ENCODE results near the gene SLC8A2.

SLC8A2 gene

DNA sequence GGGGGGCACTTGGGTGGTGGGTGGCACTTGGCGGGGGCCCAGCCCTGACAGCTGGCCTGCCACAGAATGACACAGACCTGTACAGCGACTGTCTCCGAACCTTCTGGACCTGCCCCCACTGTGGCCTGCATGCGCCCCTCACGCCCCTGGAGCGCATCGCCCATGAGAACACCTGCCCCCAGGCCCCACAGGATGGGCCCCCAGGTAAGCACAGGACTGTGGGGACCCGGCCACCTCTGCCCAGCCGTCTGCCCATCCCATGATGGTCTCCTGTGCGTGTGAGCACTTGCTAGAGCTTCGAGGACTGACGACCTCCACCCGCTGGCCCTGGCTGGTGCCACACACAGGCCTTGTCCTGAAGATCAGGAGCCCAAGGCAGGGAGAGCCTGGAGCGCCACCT lies 90.6 kb downstream of the SLC8A2 start:
- no peak for DNase-seq (ENCODE audit: low spot score)

DNA sequence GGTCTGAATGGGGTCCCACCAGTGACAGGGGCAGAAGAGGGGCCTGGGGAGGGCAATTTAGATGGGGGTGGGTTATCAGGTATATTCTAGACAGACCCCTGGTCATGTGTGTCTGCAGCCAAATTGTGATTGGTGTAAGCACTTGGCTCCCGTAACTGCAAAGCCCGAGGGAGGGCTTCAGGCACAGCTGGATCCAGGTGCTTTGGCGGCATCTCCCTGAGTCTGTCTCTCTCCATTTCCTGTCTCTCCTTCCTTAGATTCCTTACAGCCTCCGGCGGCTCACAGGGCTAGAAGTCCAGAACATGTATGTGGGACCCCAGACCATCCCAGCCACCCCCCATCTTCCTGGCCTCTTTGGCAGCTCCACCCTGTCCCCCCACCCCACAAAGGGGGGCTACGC lies 91.1 kb downstream of the SLC8A2 start:
- DNase-seq (ENCODE audit: low spot score): no peak

DNA sequence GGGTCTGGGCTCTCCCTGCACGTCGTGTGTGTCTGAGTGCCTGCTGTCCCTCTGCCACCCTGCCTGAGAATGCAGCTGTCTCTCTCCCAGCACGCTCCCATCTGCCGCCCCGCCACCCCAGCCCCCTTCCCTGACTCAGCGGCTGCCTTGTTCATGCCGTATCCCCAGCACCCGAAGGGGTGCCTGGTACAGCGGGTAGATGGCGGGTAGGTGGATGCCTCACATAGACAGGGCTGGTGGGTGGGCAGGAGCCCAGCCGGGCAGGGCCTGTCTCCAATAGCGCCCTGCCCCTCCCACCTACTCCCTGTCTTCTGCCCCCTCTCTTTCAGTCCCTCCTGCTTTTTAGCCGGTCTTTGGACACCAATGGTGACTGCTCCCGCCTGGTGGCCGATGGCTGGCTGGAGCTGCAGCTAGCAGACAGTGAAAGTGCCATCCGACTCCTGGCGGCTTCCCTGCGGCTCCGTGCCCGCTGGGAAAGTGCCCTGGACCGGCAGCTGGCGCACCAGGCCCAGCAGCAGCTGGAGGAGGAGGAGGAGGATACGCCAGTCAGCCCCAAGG lies 92.2 kb downstream of the SLC8A2 start:
- DNase-seq (ENCODE audit: low spot score): no peak

DNA sequence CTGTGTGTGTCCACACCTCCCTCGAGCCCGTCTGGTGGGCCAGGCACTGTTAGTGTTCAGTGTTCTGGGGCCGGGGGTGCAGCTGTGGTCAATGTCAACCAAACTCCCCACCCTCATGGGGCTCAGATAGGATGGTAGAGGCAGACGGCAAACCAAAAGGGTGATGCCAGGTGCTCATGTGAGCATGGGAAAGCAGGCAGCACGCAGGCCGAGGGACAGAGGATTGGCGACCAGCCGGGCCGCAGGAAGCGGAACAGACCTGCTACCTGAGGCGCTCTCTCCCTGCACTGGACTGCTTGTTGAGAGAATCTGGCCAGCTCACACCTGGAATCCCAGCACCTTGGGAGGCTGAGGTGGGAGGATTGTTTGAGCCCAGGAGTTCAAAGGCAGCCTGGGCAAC lies 93.4 kb downstream of the SLC8A2 start:
- DNase-seq (ENCODE audit: low spot score): no peak
